ENCODE measurements around the gene HYI. TPM values are rescaled to one million over a fixed set of nuclear protein-coding genes. Genes with fewer than 3 reads are reported as not detected.
A peak's percentile ranks its signal among the peaks of the same experiment; 100 is the strongest.

HYI gene
- total RNA-seq, 2 donors from 2014 or later, result 34.4 to 34.8 TPM

DNA sequence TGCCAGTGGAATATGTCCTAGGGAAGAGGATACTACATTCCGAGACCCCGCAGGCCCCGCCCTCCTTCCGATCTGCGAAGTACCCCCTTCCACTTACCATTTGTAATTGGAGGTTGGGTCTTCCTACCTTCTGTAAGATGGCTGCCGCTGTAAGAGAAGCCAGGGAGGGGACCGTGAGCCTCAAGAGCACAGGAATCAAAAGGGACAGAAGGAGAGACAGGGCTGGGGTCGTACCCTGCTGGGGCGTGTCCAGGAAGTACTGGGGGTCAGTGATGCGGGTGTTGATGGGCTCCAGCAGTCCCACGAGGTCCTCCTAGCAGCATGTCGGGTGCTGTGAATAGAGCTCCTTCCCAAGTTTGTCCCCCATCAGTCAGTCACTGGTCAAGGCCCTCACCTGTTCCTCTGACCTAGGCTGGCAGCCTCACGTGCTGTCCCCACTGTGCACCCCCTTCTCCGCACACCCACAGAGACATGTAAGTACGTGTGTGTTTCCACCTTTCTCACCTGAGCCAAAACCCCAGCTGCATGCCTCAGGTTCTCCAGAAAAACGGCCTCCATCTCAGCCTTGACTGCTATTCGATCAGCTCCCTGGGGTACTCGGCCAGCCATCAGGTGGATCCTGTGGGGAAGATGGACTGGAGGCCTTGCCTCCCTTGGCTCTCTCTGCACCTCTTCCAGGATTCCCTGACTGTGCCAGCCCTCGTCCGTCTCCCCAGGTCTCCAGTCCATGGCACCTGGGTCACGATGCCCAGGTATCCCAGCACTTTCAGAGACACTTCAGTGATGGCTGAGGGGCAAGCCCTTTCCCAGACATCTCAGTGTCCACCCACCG lies 1.8 kb downstream of the HYI start:
- peaks cover 34% of the 10 kb centered on the region for H3K4me1 Mint-ChIP-seq
- 93% methylated on average over 13 to 22 of the region's 22 CpGs for WGBS, 2 experiments (ENCODE audit: insufficient coverage in 1 of 2, insufficient read length in 1 of 2)
- peaks cover 56% of the 10 kb centered on the region for H3K36me3 Mint-ChIP-seq (ENCODE audit: low read depth)
- Histone ChIP-seq H3K9me3 (ENCODE audit: control insufficient read depth, low read length) (no peaks in the 10 kb centered on the region), H3K4me3 (ENCODE audit: low read length) (no peak overlapping the region), H3K36me3 (ENCODE audit: control insufficient read depth, insufficient read depth, low read length) (peaks cover 47% of the 10 kb centered on the region), H3K4me1 (ENCODE audit: control insufficient read depth, insufficient read depth, low read length) (no peaks in the 10 kb centered on the region), H3K27ac (ENCODE audit: low read depth, low read length) (no peak overlapping the region), H3K9ac (ENCODE audit: extremely low read depth, low read length, poor library complexity, severe bottlenecking) (no peak overlapping the region), H3K27me3 (ENCODE audit: control insufficient read depth, insufficient read depth, low read length, poor library complexity, severe bottlenecking) (no peaks in the 10 kb centered on the region)
- DNase-seq, result peak; percentile 37
- H3K4me3 Mint-ChIP-seq, result no peak overlapping the region
- H3K9me3 Mint-ChIP-seq, result no peaks in the 10 kb centered on the region
- H3K27ac Mint-ChIP-seq, result no peak overlapping the region
- peaks cover 3% of the 10 kb centered on the region for H3K27me3 Mint-ChIP-seq (ENCODE audit: insufficient read depth)
- TF ChIP-seq, protein P1, sequence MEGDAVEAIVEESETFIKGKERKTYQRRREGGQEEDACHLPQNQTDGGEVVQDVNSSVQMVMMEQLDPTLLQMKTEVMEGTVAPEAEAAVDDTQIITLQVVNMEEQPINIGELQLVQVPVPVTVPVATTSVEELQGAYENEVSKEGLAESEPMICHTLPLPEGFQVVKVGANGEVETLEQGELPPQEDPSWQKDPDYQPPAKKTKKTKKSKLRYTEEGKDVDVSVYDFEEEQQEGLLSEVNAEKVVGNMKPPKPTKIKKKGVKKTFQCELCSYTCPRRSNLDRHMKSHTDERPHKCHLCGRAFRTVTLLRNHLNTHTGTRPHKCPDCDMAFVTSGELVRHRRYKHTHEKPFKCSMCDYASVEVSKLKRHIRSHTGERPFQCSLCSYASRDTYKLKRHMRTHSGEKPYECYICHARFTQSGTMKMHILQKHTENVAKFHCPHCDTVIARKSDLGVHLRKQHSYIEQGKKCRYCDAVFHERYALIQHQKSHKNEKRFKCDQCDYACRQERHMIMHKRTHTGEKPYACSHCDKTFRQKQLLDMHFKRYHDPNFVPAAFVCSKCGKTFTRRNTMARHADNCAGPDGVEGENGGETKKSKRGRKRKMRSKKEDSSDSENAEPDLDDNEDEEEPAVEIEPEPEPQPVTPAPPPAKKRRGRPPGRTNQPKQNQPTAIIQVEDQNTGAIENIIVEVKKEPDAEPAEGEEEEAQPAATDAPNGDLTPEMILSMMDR (conservative IDR thresholded peaks at IDR 0.05), result no peak

DNA sequence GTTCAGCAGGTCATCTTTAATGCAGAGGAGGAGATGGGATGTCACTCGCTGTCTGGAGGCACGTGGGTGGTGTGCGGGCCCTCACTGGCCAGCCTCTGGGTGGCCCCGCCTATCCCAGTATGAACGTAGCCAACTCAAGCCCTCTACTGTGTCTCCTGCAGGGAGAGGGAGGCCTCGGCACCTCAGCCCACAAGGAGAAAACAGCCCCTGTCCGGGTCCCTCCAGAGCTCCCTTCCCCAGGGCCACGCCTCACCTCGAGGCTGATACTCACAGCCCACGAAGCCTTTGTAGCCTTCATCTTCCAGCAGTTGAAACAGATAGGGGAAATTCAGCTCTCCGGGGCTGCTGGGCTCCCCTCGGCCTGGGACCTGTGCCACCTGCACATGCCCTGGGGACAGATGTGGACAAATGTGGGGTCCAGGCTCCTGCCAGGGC lies 2.6 kb downstream of the HYI start:
- Mint-ChIP-seq H3K27me3 (ENCODE audit: insufficient read depth) (no peaks in the 10 kb centered on the region), H3K4me3 (no peak overlapping the region), H3K9me3 (no peaks in the 10 kb centered on the region), H3K36me3 (ENCODE audit: low read depth) (peaks cover 62% of the 10 kb centered on the region), H3K4me1 (peaks cover 34% of the 10 kb centered on the region), H3K27ac (no peak overlapping the region)
- H3K27ac ChIP-seq (ENCODE audit: low read depth, low read length), result no peak overlapping the region
- no peaks in the 10 kb centered on the region for H3K27me3 ChIP-seq (ENCODE audit: control insufficient read depth, insufficient read depth, low read length, poor library complexity, severe bottlenecking)
- H3K4me1 ChIP-seq (ENCODE audit: control insufficient read depth, insufficient read depth, low read length), result no peaks in the 10 kb centered on the region
- peak; percentile 39 for DNase-seq
- H3K36me3 ChIP-seq (ENCODE audit: control insufficient read depth, insufficient read depth, low read length), result peaks cover 54% of the 10 kb centered on the region
- no peaks in the 10 kb centered on the region for H3K9me3 ChIP-seq (ENCODE audit: control insufficient read depth, low read length)
- no peak overlapping the region for H3K9ac ChIP-seq (ENCODE audit: extremely low read depth, low read length, poor library complexity, severe bottlenecking)
- TF ChIP-seq, protein P1 (conservative IDR thresholded peaks at IDR 0.05), result no peak
- WGBS, 2 experiments (ENCODE audit: insufficient coverage in 1 of 2, insufficient read length in 1 of 2), result 96 to 97% methylated on average over 12 of the region's 12 CpGs
- no peak overlapping the region for H3K4me3 ChIP-seq (ENCODE audit: low read length)

DNA sequence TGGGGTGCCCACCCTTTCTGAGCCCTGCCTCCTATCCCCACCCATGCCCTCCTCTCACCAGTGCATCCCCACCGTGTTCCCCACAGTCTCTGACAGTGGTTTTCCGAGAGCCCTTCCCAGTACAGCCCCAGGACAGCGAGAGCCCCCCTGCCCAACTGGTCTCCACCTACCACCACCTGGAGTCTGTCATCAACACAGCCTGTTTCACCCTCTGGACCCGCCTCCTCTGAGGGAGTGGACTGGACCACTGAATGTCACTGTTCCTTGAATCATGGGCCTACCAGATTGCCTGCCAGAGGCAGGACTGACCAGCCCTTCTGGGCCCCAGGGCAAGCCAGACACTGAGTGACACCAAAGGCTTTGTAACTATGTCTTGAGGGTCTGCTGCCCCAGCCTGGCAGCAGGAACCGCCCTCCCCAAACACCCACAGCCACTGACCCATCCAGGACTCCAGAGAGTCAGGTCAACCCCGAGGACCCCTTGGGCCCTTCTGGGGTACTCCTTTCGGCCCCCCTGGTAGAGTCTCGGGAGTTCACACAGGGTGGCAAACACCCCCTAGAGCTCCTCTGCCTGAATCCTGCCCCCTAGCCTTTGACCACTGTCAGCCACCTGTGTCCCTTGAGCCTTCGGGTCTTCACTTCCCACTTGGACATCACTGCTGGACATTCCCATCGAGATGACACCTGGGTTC lies 3.3 kb downstream of the HYI start:
- WGBS, 2 experiments (ENCODE audit: insufficient coverage in 1 of 2, insufficient read length in 1 of 2), result 92 to 95% methylated on average over 9 to 10 of the region's 10 CpGs
- no peaks in the 10 kb centered on the region for H3K4me1 ChIP-seq (ENCODE audit: control insufficient read depth, insufficient read depth, low read length)
- TF ChIP-seq, protein P1 (conservative IDR thresholded peaks at IDR 0.05), result no peak
- no peak overlapping the region for H3K4me3 ChIP-seq (ENCODE audit: low read length)
- Mint-ChIP-seq H3K27ac (no peak overlapping the region), H3K9me3 (no peaks in the 10 kb centered on the region), H3K4me1 (peaks cover 34% of the 10 kb centered on the region), H3K36me3 (ENCODE audit: low read depth) (peaks cover 70% of the 10 kb centered on the region), H3K27me3 (ENCODE audit: insufficient read depth) (no peaks in the 10 kb centered on the region), H3K4me3 (no peak overlapping the region)
- no peak overlapping the region for H3K27ac ChIP-seq (ENCODE audit: low read depth, low read length)
- no peaks in the 10 kb centered on the region for H3K9me3 ChIP-seq (ENCODE audit: control insufficient read depth, low read length)
- H3K27me3 ChIP-seq (ENCODE audit: control insufficient read depth, insufficient read depth, low read length, poor library complexity, severe bottlenecking), result no peaks in the 10 kb centered on the region
- peak; percentile 35 for DNase-seq
- H3K36me3 ChIP-seq (ENCODE audit: control insufficient read depth, insufficient read depth, low read length), result peaks cover 62% of the 10 kb centered on the region
- H3K9ac ChIP-seq (ENCODE audit: extremely low read depth, low read length, poor library complexity, severe bottlenecking), result no peak overlapping the region
